ENCODE data around the gene MEGF8.

MEGF8 gene

DNA sequence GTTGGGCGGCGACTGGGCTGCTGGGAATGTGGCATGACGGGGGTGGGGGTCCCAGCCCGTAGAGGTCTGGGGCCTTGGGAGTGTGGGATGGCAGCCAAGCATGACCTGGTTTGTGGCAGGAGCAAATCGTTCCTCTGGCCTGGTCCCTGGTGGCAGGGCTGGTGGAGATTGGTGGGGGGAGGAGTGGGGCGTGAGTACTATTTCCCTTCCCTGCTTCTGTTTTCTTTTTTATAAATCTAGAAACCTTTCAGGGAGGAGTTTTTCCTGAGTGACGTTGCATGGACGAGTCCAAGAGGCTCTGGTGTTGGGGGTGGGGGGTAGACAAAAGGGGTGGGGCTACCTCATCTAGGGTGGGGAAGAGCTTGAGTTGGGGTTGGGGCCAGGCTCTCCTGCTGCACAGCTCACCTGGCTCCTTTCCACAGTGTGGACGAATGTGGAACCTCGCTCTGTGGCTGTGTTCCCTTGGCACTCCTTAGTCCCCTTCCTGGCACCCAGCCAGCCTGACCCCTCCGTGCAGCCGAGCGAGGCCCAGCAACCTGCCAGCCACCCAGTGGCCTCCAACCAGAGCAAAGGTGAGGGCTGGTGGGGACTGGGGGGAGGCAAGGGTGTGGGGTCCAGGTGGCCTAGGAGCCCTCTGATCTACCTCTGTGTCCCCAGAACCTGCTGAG, 39.0 kb upstream of the MEGF8 start:
- DNase-seq (ENCODE audit: low read depth) = no peak
- TF ChIP-seq, protein P1, sequence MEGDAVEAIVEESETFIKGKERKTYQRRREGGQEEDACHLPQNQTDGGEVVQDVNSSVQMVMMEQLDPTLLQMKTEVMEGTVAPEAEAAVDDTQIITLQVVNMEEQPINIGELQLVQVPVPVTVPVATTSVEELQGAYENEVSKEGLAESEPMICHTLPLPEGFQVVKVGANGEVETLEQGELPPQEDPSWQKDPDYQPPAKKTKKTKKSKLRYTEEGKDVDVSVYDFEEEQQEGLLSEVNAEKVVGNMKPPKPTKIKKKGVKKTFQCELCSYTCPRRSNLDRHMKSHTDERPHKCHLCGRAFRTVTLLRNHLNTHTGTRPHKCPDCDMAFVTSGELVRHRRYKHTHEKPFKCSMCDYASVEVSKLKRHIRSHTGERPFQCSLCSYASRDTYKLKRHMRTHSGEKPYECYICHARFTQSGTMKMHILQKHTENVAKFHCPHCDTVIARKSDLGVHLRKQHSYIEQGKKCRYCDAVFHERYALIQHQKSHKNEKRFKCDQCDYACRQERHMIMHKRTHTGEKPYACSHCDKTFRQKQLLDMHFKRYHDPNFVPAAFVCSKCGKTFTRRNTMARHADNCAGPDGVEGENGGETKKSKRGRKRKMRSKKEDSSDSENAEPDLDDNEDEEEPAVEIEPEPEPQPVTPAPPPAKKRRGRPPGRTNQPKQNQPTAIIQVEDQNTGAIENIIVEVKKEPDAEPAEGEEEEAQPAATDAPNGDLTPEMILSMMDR (IDR thresholded peaks at IDR 0.05; ENCODE audit: control insufficient read depth, insufficient read depth, low read depth, low read length, missing control alignments) = no peak
- no peak overlapping the region for H3K4me3 ChIP-seq (ENCODE audit: control insufficient read depth, low read depth, low read length)

DNA sequence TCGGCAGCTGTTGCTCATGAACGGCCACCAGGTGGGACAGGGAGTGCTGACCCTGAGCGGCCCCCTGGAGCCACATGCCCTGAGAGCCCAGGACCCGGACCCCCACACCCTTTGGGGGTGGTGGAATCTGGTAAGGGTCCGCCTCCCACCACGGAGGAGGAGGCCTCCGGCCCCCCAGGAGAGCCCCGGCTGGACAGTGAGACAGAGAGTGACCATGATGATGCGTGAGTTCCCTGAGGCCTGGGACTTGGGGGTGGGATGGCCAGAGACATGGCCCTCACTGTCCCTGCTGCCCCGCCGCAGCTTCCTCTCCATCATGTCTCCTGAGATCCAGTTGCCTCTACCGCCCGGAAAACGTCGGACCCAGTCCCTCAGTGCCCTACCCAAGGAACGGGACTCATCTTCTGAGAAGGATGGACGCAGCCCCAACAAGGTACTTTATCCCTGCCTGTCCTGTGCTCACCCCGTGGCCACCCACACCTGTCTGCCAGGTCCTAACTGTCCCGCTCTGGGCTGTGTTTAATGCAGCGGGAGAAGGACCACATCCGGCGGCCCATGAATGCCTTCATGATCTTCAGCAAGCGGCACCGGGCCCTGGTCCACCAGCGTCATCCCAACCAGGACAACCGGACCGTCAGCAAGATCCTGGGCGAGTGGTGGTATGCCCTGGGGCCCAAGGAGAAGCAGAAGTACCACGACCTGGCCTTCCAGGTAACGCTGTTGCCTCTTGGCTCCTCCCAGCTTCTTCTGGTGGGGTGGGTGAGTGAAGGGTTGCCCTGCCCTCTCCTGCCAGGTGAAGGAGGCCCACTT, 38.2 kb upstream of the MEGF8 start:
- H3K4me3 ChIP-seq (ENCODE audit: control insufficient read depth, low read depth, low read length) = no peak overlapping the region
- TF ChIP-seq, protein P1 (IDR thresholded peaks at IDR 0.05; ENCODE audit: control insufficient read depth, insufficient read depth, low read depth, low read length, missing control alignments) = no peak
- DNase-seq (ENCODE audit: low read depth) = no peak

DNA sequence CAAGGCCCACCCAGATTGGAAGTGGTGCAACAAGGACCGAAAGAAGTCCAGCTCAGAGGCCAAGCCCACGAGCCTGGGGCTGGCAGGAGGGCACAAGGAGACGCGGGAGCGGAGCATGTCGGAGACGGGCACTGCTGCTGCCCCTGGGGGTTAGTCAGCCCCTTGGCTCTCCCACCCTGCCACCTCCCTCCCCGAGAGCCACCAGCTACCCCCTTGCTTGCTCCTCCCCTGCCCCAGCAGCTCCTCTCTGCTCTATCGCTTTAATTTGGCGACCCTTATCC, 37.7 kb upstream of the MEGF8 start:
- TF ChIP-seq, protein P1 (IDR thresholded peaks at IDR 0.05; ENCODE audit: control insufficient read depth, insufficient read depth, low read depth, low read length, missing control alignments) = no peak
- no peak for DNase-seq (ENCODE audit: low read depth)

DNA sequence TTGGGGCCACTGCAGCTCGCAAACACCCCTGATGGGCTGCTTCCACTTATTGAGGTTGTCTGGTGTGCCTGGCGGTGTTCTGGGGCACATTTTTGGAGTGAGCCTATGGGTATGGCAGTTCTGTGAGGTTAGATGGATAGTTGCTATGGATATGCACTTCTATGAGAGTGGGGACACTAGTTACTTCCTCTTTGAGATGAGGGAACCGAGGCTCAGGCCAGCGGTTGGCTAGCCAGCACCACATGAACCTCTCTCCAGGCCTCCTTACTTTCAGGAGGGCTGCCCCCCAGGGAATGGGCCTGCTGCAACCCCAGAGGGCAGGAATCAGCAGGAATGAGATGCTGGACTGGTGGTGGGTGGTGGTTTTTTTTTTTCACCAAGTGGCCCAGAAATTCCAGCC, 37.0 kb upstream of the MEGF8 start:
- no peak for DNase-seq (ENCODE audit: low read depth)
- TF ChIP-seq, protein P1 (IDR thresholded peaks at IDR 0.05; ENCODE audit: control insufficient read depth, insufficient read depth, low read depth, low read length, missing control alignments) = no peak
- H3K4me3 ChIP-seq (ENCODE audit: control insufficient read depth, low read depth, low read length) = no peak overlapping the region

More for the DNA sequence above, 37.7 kb upstream of the MEGF8 start:
- H3K4me3 ChIP-seq (ENCODE audit: control insufficient read depth, low read depth, low read length) = no peak overlapping the region

DNA sequence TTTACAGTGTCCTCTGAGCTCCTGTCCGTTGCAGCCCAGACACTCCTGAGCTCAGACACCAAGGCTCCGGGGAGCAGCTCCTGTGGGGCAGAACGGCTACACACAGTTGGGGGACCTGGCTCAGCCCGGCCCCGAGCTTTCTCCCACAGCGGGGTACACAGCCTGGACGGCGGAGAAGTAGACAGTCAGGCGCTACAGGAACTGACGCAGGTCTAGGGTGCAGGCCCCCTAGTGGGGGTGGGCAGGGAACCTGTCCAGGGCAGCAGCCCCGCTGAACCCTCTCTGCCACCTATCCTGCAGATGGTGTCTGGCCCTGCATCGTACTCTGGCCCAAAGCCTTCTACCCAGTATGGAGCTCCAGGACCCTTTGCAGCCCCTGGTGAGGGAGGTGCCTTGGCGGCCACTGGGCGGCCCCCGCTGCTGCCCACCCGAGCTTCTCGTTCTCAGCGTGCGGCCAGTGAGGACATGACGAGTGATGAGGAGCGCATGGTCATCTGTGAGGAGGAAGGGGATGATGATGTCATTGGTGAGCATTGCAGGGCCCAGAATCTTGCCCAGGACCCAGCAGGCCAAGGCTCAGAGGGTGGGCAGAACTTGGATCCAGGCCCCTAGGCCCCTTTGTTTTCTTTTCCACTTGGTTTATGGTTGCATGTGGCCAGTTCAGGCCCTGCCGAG, 36.4 kb upstream of the MEGF8 start:
- no peak overlapping the region for H3K4me3 ChIP-seq (ENCODE audit: control insufficient read depth, low read depth, low read length)
- TF ChIP-seq, protein P1 (IDR thresholded peaks at IDR 0.05; ENCODE audit: control insufficient read depth, insufficient read depth, low read depth, low read length, missing control alignments) = no peak
- DNase-seq (ENCODE audit: low read depth) = no peak

DNA sequence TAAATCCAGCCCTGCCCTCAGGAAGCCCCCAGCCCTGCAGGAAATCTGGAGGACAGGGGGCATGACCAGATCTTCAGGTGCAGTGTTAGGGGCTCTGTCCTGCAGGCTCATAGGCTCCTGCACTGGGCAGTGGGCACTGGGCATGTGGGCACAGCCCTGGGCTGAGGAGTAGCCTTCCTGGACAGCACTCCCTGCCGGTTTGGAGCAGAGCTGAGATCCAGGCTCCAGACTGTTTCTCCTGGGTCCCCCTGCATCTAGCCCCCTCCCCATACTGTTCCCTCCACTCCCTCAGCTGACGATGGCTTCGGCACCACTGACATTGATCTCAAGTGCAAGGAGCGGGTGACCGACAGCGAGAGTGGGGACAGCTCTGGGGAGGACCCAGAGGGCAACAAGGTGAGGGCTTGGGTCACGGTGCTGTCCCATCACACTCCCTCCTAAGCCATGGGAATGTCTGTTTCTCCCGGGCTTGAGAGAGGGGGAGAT, 35.8 kb upstream of the MEGF8 start:
- DNase-seq (ENCODE audit: low read depth) = no peak
- TF ChIP-seq, protein P1 (IDR thresholded peaks at IDR 0.05; ENCODE audit: control insufficient read depth, insufficient read depth, low read depth, low read length, missing control alignments) = no peak
- no peak overlapping the region for H3K4me3 ChIP-seq (ENCODE audit: control insufficient read depth, low read depth, low read length)
